GM21515 (cell line): Measurements from ENCODE around the gene PPP1R13B.

Experiments used
- ATAC-seq: cut with Tn5 transposase; IDR thresholded peaks from one replicate; pipeline ENCODE4 v1.9.1; 2021; ENCODE audit not compliant: unreplicated experiment

Gene PPP1R13B

GRCh38 chr14:103881268-103882201 is 34.2 kb upstream of the PPP1R13B start:
- no peak for ATAC-seq

- no peak for ATAC-seq
These were observed 33.2 kb upstream of the PPP1R13B start for GRCh38 chr14:103880348-103881267.

- no peak for ATAC-seq
These were observed 32.4 kb upstream of the PPP1R13B start for GRCh38 chr14:103879570-103880347.

- no peak for ATAC-seq
These were observed 31.8 kb upstream of the PPP1R13B start for GRCh38 chr14:103879118-103879569.

GRCh38 chr14:103878180-103878579 is 30.8 kb upstream of the PPP1R13B start:
- ATAC-seq: no peak

GRCh38 chr14:103875010-103875409 is 27.6 kb upstream of the PPP1R13B start:
- no peak for ATAC-seq

GRCh38 chr14:103872481-103873113 is 25.2 kb upstream of the PPP1R13B start:
- no peak for ATAC-seq

GRCh38 chr14:103871596-103872480 is 24.5 kb upstream of the PPP1R13B start:
- ATAC-seq: no peak

GRCh38 chr14:103870891-103871595 is 23.7 kb upstream of the PPP1R13B start:
- no peak for ATAC-seq

GRCh38 chr14:103870144-103870876 is 22.9 kb upstream of the PPP1R13B start:
- ATAC-seq: no peak

GRCh38 chr14:103869406-103870143 is 22.2 kb upstream of the PPP1R13B start:
- no peak for ATAC-seq

GRCh38 chr14:103868242-103868897 is 21.0 kb upstream of the PPP1R13B start:
- no peak for ATAC-seq

- ATAC-seq: no peak
These were observed 20.2 kb upstream of the PPP1R13B start for GRCh38 chr14:103867523-103867953.

GRCh38 chr14:103867020-103867419 is 19.6 kb upstream of the PPP1R13B start:
- no peak for ATAC-seq

- no peak for ATAC-seq
These were observed 15.9 kb upstream of the PPP1R13B start for GRCh38 chr14:103863245-103863644.

GRCh38 chr14:103862393-103862782 is 15.0 kb upstream of the PPP1R13B start:
- no peak for ATAC-seq
